HPDE6-E6E7 (cell line): Measurements from ENCODE around the gene FRMD4A.
"Not testable (repeated sequence)": the region's sequence is repeated elsewhere in the genome, so short reads cannot be mapped to it uniquely, and the experiment has no call there.

Source experiments
- DNase-seq: peaks from one replicate; pipeline ENCODE4 v3.0.0; 2011; ENCODE audit warnings: missing footprints; ENCODE audit errors: extremely low spot score

FRMD4A gene

DNA sequence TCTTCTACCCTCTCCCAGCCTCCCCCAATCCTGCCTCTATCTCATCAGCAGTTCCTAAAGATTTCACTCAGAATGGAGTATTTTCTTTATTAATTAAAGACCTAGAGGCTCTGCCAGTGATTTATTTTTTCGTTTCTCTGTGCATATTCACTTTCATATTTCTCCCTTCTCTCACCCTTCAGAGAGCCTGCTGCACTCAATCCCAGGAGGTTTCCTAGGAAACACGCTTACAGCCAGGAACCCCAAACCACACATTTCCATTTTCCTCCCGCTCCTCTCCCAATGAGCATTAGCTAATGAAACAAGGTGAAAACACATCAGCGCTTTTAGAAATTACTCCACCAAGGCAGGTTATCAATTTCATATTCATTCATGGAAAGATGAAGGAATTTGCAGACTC is 180.2 kb downstream of the FRMD4A start:
- DNase-seq = no peak

DNA sequence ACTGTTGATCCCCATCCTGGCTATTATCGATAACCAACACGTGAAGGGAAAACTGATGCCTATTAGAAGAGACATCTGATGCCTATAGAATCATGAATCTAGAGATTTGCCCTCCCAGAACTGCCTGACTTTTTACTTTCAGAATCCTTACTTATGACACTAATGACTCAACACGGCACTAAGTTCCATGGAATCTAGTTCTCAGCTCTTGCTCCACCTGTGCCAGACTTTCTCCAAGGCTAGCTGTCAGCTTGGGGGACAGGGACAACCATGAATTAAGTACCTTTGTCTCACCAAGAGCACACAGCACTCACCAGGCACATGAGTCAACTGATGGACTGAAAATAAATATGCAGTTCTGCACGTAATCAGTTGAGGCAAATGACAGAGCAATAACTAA is 184.2 kb downstream of the FRMD4A start:
- no peak for DNase-seq

DNA sequence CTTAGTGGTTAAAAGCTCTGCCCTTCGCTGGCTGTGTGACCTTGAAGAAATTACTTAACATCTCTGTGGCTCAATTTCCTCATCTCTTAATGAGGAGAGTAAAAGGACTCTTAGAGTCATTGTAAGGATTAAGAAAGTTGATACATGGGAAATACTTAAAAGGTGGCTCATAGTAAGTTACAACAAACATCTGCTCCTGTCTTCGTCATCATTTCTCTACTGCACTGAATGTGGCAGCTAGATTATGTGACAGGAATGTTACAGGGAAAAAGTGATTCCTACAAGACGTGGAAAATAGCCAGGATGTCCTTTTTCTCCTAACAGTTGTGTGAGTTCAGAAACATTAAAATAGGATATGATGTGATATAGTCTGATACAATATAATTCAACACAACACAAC is 184.7 kb downstream of the FRMD4A start:
- no peak for DNase-seq

DNA sequence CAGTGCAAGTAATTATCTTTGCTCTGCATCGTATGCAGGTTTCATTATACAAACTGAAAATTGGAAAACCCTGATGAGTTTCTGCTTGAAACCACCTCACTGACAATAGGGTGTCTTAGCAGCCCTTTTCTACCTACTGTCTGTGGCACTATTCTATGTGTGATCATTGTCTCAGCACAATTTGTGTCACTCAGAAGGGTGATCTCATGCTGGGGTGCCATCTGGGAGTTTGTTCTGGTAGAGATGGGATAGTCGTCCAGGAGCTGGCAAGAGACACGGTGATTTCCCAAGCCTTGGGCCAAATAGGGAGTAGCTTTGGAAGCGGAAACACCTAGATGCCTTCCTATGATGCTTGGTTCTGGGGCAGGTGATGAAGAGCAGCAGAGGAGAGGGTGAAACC is 186.3 kb downstream of the FRMD4A start:
- no peak for DNase-seq

DNA sequence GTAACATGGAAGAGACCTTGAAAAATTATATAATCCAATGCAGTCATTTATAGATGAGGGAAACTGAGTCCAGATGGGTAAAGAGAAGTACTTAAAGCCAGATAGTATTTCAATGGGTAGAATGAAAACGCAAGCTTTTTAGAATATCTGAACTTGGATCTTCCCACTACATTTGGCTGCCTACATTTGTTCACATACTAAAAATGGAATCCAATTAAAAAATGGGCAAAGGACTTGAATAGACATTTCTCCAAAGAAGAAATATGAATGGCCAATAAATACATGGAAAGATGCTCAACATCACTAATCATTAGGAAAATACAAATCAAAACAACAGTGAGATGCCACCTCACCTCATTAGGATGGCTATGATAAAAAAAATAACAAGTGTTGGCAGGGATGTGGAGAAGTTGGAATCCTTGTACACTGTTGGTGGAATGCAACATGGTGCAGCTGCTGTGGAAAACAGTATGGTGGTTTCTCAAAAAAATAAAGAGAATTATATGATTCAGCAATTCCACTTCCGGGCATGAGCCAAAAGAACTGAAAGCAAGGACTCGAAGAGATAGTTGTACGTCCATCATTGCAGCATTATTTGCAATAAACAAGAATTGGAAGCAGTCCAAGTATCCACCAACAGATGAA is 188.0 kb downstream of the FRMD4A start:
- DNase-seq = no peak

DNA sequence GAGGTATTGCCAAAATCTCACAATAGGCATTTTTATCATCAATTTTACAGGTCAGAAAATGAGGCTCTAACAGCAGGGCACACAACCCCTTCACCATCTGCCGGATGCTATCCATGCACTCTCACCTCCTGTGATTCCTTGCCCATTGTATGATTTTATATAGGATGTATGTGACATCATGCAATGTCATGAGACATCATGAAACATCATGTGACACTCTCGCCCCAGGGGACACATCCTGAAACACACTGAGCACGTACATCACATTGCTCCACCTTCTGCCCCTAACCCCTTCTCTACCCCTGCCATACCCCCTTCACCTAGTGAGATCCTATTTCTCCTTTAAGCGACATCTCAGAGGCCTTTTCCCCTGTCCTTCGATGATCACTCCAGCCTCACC is 189.4 kb downstream of the FRMD4A start:
- no peak for DNase-seq

DNA sequence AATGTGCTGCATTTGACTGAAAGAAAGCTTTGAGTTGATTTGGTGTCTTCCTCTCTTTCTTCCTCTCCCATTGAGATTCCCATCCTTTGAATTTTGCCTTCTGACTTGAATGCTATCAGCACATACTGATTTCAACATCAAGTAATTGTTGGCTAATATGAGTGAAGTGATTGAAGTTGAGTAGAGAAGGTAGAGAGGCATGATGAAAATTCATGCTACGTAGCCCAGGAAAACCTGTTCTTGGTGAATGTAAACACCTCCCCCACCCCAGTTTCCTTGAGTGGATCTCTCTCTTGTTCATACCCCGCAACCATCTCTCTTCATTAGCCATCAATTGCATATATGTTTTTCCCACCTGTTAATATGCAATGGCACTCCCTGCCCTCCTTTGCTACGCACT is 193.3 kb downstream of the FRMD4A start:
- no peak for DNase-seq

DNA sequence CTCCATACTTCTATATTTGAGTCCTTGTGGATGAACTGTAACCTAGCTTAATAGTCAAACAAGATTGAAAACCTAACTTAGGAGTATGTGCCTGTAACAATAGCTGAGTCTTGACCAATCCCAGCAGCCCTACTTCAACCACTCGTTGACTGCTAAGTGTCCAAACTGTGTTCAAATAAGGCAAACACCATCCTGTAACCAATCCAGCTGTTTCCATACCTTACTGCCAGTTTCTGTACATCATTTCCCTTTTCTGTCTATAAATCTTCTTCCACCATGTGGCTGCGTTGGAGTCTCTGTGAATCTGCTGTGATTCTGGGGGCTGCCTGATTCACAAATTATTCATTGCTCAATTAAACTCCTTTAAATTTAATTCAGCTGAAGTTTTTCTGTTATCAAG is 195.5 kb downstream of the FRMD4A start:
- DNase-seq = not testable (repeated sequence)

DNA sequence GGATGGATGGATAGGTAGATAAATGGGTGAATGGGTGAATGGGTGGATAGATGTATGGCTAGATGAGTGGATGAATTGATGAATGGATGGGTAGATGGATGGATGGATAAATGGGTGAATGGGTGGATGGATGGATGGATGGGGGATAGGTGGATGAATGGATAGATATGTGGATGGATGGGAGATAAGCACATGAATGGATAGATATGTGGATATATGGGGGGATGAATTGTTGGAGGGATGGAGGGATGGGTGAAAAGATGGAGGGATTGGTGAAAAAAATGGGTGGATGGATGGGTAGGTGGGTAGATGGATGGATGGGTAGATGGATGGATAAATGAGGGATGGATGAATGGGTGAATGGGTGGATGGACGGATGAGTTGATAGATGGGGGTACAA is 196.4 kb downstream of the FRMD4A start:
- no peak for DNase-seq

DNA sequence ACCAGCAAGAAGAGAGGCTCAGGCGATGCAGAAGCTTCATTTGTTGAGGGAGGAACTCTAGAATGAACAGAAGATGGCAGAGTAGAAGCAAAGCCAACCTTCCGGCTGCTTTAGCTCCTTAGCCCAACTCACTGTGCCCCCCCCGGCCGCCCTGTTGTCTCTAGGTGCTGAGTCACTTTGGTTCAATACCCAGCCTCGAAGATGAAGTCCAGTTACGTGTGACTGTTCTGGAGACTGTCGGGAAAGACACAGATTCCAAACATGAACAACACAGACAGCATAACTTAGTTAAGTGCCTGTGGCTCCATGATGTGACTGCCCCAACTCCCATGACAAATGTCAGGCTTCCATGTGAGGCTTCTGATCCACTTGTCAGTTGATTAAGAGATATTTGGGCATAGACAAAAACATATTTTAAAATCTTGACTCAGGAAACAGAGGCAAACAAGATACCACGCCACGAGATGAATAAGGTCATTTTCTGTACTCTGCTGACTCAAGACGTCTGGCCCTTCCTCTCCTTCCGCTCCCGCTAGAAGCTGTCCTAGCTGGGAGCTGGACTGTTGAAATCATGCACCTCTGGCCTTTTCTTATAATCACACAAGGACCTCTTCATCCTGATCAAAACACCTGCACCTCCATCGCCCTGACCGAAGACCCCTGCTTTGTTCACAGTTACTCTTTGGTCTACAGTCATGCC is 199.3 kb downstream of the FRMD4A start:
- DNase-seq = no peak

DNA sequence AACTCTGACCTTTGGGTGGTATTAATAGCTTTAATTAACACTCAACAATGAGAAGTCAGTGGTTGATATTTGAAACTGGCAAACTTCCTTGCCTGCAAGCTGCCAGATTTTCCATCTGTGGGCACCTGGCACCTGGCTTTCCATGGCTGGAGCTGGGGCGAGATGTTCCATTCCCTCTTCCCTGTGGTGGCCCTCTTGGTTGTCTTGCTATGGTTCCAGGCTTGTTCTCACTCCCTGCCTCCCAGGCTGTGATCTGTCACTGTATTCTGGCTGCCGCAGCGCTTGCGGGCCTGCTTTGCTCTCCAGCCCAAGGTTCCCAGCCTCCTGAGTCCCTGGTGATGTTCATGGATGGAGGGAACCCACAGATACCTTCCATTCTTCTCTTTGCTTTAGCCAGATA is 201.0 kb downstream of the FRMD4A start:
- DNase-seq = no peak

DNA sequence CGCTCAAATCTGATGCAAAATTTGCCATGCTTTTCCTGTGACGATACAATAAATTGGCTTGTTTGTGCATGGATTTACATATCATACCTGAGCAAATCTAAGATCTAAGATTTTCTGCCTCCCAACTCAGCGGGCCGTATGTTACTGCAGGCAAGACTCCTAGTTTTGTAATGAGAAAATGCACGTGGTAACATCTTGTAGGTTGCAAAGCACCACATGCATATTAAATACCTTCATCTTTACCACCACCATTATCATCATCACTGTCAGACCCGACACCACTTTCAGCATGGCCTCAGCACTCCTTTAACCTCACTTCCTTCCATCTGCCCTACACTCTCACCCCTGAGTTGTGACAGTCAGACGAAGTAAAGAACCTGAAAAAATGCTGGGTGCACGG is 202.2 kb downstream of the FRMD4A start:
- no peak for DNase-seq

DNA sequence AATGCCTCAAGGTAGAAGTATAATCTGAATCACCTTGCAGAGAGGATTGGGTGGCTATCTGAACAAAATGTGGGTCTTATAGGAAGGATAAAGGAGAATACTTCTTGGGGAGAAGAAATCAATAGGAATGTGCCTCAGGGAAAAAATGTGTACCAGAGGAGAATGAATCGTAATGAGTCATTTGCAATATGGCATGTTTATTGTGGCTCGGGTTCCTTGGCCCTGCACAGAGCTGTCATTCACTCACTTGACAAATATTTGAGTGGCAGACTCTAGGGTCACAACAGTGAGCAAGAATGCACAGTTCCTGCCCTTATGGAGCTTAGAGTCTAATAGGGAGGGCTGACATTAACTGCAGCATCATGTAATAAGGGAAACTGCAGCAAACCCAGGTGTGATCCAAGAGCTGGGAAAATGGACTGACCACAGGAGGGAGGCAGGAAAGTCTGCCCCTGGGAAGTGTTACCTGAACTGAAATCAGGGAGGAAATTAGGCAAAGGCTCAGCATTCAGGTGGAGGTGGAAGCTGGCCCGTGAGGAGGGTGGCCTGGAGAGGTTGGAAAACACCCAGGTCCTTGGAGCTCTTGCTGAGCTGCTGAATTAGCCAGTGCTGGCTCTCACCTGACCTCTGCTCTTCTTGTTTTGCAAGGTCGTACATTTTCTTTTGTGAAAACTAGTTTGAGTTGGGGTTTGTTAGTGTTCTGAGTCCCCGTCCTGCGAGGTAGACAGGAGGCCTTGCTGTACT is 203.9 kb downstream of the FRMD4A start:
- no peak for DNase-seq

DNA sequence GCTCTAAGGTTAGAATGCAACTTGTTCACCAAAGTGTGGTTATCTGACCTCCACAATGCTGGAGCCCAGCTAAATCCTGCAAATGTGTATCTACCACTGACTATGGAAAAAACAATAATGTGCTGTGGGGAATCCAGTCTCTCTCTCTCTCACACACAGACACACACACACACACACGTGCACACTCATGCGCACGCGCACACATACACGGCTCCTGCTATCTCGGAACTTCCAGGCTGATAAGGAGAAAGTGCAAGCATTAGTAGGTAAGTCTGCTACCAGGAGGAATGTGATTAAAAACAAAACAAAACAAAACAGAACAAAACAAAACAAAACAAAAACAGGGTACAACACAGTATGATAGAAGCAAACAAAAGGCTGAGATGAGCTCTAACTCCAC is 205.2 kb downstream of the FRMD4A start:
- no peak for DNase-seq

DNA sequence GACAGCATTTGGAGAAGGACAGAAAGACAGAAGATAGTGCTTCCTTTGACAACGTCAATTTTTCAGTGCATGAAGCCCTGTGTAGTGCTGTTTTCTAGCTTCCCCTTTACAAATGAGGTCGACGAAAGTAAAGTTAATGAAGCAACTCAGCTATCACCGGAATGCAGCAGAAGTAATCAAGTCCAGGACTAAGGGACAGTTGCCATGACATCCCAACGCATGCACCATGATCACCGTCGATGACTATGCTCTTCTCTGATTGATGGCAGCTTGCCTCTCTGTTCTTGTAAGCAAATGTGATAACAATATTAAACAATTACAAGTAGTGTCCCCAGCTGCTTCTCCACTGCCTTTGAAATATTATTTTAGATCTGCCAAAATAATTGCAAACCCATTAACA is 205.8 kb downstream of the FRMD4A start:
- no peak for DNase-seq

DNA sequence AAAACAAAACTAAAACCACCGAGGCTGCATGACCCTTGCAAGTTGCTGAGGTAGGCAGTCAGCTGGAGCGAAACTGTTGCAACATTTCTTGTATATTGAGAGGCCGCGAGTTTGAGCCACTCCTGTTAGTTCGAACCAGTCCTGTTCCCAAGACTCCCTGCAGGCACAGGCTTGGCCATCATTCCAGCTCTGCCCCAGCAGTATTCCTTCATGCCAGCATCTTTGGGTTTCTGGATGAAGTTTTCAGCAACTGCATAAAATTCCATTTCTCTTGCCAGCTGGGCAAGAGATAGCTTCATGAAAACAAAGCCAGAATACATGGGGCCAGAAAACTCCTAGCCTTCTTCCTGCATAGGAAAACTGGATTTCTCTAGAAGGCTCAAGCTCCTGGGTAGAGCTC is 207.6 kb downstream of the FRMD4A start:
- no peak for DNase-seq

DNA sequence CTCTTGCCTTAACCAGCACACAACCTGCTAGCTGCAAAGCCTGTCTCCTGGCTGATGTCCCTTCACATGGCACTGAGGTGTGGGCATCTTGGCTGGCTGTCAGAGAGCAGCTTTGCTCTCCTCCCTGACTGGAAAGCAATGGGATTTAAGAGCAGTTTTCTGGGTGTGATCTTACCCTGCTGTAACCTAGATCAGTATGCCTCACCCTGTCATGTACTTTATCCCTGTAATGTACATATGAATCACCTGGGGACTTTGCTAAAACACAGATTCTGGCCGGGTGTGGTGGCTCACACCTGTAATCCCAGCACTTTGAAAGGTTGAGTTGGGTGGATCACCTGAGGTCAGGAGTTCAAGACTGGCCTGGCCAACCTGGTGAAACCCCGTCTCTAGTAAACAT is 209.9 kb downstream of the FRMD4A start:
- DNase-seq = no peak

DNA sequence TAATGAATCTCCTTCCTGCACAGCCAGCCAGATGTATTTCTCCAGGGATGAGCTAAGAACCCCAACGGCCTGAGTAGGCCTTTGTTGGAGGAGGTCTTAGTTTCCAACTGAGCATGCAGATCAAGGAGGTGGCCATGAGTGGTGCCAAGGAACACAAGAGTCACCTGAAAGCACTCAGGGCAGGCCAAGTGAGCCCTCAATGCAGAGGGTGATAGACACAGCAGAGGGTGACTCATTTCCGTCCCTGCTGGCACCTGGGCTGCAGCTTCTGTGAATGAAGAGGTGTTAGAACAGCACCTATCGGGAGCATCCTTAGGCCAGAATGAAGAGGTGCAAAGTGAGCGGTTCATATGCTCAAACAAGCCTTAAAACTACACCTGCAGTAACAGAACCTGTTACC is 211.8 kb downstream of the FRMD4A start:
- DNase-seq = no peak

DNA sequence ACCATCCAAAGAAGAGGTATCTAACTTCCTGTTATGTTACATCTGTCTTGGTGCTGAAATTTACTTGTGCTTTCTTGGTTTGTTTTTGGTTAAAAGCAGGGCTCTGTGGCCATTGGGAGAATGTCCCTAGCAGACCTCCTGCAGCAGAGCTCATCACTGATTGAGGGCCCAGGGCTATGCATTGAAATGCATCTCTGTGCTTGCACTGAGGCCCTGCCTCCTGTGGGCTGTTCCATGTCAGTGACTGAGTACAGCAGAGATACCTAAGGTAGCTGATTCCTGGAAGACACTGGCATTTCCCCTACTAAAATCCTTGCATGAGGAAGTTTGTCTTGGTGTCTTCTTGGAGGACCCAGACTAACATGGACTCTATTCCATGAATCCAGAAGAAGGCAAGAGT is 213.9 kb downstream of the FRMD4A start:
- no peak for DNase-seq

DNA sequence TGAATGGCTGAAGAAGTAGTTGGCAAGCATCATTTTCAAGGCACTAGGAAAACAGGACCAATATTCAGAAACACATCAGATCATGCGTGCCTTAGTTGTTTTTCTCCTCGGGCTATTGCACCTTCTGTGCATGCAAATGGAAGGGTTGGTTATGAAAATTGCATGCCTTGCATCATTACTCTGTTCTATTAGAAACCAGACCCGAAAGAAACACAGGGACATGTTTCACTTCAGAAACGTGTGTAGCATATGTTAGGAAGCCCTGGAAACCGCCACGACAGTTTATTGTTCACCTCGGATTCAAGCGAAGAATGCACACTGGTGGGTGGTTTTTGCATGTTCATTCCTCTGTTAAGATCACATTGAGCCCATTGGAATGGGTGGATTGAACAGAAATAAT is 214.7 kb downstream of the FRMD4A start:
- DNase-seq = no peak

DNA sequence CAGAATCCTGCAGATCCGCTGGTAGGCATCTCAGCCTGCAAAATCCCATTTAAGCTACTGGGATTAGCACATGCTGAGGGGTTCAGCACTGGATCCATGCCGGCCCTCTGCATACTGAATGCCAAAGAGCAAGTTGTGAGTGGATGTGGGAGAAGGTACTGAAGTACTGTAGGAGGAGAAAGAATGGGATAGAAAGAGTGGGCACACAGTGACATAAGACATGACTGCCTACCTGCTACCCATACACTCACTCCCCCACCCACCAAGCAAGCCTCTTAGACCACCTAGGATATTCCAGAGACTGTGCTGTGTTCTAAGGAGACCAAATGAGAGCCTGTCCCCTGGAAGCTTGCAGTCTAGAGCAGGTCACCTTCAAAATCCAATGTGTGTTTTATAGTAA is 215.9 kb downstream of the FRMD4A start:
- no peak for DNase-seq

DNA sequence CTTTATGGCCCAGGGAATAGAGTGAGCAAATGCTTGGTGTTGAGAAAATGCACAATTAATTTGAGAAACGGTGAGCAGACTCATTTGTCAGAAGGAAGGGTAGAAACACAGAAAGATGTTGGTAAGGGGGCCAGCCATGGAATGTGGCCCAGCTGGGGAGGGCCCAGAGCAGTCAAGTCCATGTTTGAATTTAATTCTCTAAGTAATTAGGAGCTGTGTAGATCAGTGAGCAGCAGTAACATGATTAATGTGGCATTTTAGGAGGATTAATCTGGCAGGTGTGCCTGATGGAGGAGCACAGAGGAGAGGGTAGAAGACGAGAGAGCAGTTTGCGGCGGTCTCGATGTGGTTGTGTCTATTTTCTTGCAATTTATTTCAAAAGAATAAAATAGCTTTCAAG is 218.7 kb downstream of the FRMD4A start:
- DNase-seq = no peak

DNA sequence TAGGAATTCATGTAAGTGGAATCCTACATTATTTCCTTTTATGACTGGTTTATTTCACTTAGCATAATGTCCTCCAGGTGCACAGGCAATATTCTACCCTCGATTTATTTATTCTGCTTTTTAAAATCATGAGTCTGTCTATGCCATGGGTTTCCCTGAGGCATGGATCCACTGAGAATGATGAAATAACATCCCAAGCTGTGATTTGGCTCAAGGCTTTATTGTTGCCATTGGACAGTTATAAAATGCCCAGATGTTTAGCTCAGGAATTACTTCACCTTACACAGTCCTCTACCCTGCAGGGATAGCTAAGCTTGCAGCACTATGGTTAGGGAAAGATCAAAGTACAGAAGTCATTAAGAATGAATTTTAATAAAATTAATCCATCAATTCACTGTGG is 219.5 kb downstream of the FRMD4A start:
- no peak for DNase-seq
